HG02981 (cell line): ENCODE data around the gene POLDIP3.
A peak's percentile ranks its signal among the peaks of the same experiment; 100 is the strongest.

ENCODE experiments used
- ATAC-seq: cut with Tn5 transposase; IDR thresholded peaks from one replicate; pipeline ENCODE4 v1.9.1; 2021; ENCODE audit warnings: mild to moderate bottlenecking, moderate library complexity; ENCODE audit not compliant: unreplicated experiment

POLDIP3 gene, protein sequence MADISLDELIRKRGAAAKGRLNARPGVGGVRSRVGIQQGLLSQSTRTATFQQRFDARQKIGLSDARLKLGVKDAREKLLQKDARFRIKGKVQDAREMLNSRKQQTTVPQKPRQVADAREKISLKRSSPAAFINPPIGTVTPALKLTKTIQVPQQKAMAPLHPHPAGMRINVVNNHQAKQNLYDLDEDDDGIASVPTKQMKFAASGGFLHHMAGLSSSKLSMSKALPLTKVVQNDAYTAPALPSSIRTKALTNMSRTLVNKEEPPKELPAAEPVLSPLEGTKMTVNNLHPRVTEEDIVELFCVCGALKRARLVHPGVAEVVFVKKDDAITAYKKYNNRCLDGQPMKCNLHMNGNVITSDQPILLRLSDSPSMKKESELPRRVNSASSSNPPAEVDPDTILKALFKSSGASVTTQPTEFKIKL

DNA sequence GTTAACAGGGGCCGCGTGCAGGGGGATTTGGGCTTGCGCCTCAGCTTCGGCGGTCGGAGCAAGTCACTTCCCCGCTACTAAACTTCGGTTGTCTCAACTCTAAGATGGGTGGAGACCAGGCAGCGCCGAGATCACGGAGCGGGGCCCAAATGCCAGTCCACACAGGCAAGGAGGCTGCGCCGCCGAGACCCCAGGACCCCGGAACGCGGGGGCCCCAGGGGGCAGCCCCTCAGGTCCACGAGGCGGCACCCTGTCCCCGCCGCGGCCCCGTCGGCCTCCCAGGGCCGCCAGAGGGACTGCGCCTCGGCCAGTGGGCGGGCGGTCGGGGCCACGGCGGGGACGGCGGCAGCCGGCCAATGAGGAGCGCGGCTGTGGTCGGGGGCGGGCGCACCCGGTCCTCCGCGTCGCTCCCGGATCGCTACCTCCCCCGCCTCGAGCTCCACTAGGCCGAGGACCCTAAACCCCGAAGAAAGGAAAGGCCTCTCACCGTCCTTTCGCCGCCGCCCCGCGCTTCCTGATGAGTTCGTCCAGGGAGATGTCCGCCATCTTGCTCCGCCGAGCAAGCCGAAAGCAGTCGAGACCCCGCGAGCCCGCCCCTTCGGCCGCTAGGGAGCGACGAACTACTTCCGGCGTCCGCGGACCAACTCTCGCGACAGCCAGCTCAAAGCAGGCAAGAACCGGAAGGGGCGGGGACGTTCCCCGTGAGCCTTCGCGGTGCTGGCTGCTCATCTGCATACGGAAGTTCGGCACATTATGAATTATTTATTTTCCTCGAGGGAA is at the start of gene POLDIP3:
TSS of gene POLDIP3 (minus strand) at position 572 of the 780 bp plus-strand sequence. CDS start at position 546, 26 bp downstream.
- ATAC-seq: peak; percentile 62

DNA sequence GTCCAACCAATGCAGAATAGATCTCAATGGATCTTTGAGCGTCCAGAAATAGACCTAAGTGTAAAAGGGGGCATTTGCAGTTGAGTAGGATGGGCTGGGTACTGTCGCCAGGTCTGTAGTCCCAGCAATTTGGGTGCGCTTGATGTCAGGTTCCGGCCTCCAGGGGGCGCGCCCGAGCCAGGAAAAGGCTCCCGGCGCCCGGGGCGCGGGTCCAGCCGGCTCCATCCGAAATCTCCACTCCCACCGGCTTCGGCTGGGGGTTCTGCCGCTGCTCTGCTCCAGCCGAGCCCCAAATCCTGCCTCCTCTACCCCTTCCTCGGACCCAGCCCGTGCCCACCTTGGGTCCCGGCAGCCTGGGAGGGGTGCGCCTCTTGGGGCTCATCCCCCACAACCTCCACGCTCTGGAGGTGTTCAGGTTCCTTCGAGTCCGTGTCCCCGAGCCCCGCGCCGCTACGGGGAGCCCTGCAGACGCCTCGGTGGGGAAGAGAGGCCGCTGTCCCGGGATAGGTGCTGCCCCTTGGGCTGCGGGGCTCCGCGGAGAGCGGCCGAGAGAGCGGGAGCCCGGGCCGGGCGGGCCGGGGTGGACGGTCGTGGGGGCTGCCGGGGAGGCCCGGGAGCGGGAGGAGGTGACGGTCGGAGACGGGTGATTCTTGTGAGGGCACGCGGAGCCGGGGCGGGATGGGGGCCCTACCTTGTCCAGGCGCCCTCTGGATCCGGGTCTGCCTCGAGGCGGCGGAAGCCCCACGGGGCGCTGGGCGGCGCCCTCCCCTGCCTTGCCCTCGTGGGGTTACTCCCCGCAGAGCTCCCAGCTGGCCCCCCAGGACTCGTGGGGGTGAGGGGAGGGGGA is 47.5 kb upstream of the POLDIP3 start:
- ATAC-seq: no peak

DNA sequence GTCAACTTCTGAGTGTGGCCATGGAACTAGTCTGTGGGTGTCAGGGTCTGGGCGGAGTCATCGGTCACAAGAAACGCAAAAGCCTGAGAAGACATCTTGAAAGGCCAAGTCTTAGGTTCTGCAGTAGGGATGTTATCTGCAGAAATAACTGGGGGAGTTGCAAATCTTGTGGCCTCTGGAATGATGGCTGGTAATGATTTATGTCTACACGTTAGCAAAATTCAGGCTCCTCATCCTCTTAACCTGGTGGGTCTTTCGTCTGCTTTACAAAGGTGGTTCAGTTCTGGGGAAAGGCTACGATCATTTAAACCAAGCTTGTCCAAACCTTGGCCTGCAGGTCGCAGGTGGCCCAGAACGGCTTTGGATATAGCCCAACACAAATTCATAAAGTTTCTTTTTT is 41.9 kb upstream of the POLDIP3 start:
- ATAC-seq: no peak

DNA sequence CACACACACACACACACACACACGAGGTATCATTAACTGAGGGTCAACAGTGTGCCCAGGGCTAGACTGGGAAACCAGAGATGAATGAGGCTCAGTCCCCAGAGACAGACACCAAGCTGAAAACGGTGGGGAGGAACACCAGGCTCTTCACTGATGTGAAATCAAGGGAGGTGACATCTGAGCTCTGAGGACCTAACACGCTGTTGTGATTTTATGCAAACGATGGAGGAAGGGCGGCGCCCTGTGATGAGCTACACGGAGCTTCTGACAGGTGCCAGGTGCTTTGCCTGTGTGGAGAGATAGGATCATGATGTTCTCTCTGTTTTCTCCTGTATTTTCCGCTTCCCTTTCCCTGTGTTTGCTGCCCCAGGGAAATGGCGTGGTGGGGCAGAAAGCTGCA is 41.0 kb upstream of the POLDIP3 start:
- ATAC-seq: no peak

DNA sequence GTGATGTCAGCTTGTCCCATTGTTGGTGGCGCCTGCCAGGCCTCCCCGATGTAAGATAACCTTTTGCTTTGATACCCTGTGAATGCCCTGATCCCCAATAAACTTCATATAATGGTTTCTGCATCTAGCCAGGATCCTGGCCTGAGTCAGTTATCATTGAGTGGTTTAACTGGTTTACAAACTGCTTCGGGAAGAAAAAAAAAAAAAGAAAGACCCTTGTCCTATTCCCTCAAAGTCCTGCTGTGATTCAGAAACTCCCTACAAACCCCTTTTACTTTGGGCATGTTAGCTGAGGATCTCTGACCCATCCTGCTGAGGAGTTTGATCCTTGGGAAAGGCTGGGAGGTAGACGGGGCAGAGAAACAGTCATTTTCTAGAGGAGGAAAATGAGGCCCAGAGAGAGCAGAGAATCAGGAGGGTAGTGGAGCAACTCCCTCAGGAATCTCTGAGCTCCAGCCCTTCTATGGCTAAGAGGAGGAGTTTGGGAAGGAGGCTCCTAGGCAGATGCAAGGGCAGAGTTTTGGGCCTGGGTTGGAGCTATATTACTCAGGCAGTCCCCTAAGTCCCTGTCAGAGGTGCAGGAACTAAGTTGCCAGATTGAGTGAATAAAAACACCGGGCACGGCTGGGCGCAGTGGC is 39.9 kb upstream of the POLDIP3 start:
- ATAC-seq: no peak

DNA sequence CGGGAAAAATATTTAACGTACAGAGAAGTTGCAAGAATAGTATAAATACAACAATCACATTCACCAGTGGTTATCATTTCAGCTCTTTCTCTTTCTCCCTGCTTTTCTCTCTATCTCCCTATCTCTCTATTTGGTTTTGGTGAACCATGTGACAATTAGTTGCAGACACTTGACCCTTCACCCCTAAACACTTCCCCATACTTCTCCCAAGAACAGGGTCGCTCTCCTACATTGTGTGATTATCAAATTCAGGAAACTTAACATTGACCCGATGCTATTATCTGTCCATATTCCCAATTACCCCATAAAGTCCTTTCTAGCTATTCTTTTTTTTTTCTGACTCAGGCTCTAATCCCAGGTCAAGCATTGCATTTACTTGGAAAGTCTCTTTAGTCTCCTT is 39.3 kb upstream of the POLDIP3 start:
- ATAC-seq: no peak

DNA sequence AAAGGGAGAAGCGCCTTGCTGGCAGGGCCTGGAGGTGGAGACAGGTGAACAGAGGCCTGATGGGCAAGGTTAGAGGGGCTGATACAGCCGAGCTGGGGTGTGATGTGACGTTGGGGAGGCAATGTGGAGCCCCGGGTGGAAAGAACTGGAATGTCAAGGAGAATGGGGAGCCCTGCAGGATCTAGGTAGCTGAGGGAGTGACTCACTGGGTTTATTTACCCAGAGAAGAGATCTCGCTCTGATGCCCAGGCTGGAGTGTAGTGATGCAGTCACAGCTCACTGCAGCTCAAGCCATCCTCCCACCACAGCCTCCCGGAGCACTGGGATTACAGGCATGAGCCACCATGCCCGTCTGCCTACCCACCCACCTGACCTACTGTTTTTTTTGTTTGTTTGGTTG is 36.5 kb upstream of the POLDIP3 start:
- no peak for ATAC-seq

DNA sequence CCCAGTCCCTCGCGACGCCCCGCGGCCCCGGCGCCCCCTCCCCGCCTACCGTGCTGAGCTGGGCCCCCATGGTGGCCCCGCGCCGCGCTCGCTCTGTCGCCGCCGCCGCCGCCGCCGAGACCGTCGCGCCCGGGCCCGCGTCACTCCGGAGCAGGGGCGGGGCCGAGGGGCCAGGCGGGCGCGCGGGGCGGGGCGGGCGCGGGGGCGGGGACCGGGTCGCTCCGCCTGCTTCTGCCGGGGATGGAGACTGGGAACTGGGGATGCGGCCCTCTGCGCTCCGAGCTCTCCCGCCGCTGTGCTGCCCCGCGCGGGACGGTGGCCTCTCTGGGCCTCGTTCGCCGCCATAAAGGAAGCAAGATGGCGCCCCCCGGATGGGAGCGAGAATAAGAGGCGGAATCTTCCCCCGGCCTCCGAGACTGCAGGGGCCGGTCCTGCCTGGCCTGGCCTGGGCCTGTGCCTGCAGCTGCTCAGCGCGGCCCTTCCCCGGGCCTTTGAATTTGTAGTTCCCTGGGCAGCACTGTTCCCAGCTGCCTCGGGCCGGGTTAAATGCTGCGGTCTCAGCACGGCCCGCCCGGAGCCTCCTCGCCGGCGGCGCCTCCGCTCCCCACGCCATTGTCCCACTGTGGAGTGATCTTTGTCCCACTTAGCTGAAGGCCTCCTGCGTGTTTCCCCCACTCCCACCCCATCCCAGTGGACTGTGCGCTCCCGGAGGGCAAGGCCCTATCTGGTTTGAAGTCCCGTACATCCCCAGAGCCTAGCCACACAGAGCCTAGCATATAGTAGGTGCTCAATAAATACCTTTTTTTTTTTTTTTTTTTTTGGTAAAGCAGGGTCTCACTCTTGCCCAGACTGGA is 34.8 kb upstream of the POLDIP3 start, which contains the start of gene CYB5R3:
TSS of gene CYB5R3 (minus strand) at position 147 of the 854 bp plus-strand sequence. CDS start at position 70, 77 bp downstream.
- peak; percentile 52 for ATAC-seq

DNA sequence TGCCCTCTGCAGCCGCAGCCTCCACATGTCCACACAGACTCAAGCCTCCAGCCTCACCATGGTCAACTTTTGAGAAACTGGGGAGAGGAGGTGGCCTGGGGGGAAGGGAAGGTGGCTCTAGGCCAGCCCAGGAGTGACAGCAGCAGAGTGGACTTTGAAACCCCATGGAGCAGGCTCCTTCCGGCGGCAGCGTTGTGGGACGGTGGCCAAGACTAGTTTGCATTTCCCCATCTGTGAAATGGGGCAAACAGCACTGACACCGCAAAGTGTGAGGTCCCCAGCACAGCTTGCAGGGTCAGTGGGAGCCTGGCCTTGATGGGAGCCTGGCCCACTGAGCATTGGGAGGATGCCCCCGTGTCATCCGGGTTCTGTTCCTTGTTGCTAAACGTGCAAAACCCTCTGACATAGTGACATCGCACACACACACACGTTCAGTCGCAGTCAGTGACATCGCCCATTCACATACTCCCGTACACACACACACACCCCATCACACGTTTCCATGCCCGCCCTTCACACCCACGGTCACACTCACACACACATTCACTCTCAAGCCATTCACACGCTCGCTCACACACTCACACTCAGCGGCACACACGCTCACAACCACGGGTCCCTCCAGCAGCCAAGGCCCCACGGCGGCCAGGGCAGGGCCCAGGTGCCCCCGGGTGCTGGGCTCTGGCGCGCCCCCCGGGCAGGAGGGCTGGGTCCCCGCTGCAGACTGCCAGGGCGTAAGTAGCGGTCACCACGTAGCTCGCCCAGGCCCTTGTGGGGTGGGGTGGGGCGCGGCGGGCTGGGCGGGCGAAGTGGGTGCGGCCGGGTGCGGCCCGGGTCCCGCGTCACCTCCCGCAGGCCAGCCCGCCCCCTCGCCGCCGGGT is 33.9 kb upstream of the POLDIP3 start:
- ATAC-seq: peak; percentile 29

DNA sequence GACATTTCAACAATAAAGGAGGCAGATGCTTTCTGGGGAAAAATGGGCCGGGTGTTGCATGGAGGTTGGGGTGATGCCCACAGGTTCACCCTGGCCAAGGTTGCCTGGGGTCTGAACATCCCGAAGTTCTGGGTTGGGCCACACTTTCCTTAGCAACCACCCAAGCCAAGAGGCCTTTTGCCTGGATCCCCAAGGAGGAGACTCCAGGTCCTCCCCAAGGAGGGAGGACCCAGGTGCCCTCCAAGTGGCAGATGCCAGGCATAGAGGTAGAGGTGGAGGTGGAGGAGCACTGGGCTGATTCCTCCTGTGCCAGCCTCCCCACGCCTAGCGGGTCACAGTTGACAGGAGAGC is 33.3 kb upstream of the POLDIP3 start:
- no peak for ATAC-seq

DNA sequence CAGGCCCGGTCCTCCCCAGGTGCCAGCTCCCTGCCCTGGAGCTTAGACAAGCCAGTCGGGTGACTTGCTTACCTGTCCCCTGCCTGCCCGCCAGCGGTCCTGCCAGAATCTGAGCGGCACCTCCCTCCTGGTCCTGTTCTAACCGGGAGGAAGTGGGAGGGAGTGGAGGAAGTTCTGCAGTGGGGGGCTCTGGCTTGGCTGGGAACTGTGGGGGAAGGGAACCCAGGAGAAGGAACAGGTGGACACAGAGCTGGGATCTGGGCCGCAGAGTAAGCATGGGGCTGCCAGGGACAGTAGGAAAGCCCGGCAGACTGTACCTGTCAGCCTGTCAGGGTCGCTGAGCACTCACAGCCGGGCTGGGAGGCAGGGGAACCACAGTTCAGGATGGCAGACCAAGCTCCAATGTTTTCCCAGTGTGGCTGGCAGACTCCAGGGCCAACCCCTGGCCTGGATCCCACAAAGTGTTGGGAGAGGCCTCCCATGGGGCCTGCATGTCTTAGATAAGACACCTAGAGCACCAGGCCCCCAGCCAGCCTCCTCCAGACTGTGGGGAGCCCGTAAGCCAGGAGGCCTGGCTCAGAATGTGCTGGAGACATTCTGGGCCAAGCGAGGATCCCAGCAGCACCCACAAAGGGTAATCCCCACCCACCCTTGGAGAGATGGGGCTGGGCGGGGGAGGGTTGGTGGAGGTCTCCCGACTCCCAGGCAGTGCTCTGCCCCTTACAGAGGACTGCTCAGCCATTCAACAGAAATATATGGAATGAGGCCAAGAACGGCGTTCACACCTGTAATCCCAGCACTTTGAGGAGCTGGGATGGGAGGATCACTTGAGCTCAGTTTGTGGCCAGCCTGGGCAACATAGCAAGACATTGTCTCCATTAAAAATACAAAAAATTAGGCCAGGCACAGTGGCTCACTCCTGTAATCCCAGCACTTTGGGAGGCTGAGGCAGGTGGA is 32.2 kb upstream of the POLDIP3 start:
- no peak for ATAC-seq

DNA sequence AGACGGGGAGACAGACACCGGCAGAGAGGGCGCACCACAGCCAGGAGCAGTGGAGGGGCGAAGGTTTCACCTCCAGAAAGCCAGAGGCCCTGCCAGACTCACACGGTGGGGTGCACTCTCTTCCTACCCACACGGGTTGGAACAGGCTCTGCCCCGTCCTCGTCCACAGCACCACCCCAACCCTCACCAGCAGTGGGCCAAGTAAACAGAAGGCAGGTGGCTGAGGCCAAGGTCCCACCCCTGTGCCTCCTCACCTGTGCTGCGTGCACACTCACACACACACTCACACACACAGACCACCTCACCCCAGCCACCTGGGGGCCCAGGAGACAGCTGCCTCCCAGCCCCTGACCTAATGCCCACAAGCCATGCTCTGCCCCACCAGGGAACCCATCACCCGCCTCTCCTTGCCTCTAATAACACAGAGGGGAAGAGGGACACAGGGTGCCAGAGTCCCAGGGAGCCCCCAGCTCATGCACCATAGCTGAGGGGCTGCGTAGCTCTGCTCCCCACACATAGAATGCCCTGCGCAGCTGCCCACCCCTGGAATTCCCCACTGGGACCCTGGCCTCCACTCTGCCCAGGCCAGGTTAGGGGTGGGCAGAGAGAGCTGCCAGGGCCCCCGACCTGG is 31.4 kb upstream of the POLDIP3 start:
- no peak for ATAC-seq

DNA sequence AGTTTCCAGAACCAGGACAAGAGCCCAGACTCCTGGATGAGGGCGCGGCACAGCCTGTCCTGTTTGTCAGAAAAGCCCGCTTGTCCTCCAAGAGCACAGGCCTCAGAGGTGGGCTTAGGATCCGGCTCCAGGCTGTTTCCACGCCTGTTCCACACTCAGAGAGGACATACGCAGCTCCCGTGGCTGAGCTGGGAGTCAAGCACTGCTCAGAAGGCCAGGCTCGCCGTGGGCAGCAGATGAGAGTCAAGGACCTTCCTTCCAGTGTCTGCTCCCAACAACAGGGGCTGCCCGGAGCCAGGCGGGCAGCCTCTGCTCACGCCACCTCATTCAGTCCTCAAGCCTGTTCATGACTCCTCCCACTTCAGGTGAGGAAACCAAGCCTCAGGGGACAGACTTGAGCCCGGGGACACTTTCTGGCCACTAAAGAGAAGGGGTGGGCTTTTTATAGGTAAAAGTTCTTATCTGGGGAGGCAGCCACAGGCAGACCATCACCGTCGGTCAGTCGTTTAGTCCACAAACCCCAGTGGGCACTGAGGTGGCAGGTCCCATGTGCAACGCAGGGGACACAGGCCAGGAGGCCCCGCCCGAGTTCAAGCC is 30.8 kb upstream of the POLDIP3 start:
- no peak for ATAC-seq

DNA sequence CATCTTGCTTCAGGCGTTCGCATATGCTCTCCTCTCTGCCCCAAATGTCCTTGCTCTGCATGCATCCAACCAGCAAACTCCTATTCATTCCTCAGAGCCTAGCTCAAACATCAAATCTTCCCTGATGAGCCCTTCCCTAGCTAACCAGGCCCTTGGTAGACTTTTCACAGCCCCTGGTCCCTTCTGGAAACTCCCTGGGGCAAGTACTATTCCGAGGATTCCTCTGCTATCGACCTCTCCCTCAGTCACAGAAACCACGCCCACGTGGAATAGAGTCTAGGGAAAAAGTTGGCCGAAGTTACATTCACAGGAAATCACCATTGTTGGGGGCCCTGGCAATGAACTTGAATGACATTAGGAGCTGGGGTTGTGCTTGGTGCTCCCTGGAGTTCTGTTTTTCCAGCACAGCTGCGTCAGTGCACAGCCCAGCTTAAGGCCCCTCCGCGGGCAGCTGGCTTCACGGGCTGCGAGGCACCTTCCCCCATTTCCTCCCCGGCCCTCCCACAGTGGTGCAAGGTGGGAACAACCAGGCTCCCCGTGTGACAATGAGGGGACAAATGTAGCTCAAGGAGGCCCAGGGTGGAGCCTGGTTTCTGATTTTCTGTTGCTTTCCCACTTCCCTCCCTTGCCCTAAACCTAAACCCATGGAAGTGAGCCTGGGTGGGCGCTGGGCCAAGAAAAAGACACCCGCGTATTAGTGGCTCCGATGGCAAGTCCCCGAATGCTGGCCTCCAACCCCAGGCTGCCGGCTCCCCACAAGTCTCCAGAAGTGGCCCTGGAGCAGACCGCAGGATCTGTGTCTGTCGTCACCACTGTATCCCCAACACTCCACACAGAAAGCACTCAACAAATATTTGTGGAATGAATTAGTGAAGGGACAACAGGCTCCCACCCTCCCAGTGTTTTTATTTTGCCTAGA is 30.0 kb upstream of the POLDIP3 start:
- no peak for ATAC-seq

DNA sequence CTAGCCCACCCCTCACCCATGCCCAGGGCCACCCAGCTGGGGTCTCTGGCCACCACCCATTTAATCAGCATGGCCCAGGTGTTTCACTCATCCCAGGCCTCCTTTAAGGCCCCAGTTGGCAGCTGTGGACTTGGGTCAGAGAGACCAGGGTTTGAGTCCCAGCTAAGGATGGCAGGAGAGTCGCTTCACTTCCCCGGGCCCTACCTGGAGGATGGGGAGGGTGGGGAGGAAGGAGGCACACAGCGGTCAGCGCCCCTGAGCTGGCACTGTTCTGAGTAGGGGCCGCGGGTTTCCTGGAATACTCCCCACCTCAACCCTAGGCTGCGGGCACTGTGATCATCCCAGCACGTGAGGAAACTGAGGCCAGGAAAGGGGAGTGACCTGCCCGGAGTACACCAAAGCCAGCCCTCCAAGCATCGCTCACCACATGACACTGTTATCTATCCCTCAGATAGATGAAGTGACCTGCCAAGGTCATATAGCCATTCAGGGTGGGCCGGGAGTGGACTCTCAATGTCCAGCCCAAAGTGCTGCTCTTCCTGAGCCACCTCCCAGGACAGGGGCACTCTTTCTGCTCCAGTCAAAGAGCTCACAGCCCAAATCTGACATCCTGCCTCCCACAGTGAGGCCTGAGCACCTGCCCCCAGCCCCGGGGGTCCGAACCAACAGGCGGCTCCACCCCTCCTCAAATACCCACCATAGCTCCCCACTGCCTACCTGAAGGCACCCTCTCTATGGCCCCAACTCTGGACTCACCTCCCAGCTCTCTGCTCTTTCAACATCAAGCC is 29.1 kb upstream of the POLDIP3 start:
- ATAC-seq: no peak
